Activated T-cell treated with anti-CD3 and anti-CD28 coated beads, Interleukin-2, amount 50 U/mL, for 48 hours (primary cell): Measurements from ENCODE around the gene FETUB.
A peak's percentile ranks its signal among the peaks of the same experiment; 100 is the strongest.
"Not testable (repeated sequence)": the region's sequence is repeated elsewhere in the genome, so short reads cannot be mapped to it uniquely, and the experiment has no call there.

Experiments
- DNase-seq, 2 experiments: peaks; one replicate each; pipeline ENCODE4 v3.0.0-alpha.2; 2020

FETUB gene

DNA sequence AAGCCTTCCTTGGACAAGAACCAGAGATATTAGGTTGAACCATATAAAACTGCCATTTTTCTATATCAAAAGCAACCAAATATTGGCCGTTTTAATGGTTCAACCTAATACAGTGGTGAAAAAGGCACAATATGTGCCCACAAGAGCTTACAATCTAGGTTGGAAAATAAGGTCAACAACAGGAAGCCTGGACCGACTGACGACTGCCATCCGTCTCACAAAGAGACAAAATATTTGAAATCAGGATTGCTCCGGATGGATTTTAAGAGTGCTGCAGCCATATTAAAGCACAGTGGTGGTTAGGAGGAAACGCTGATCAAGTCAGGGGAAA lies 26.0 kb upstream of the FETUB start:
- DNase-seq, result no peak

DNA sequence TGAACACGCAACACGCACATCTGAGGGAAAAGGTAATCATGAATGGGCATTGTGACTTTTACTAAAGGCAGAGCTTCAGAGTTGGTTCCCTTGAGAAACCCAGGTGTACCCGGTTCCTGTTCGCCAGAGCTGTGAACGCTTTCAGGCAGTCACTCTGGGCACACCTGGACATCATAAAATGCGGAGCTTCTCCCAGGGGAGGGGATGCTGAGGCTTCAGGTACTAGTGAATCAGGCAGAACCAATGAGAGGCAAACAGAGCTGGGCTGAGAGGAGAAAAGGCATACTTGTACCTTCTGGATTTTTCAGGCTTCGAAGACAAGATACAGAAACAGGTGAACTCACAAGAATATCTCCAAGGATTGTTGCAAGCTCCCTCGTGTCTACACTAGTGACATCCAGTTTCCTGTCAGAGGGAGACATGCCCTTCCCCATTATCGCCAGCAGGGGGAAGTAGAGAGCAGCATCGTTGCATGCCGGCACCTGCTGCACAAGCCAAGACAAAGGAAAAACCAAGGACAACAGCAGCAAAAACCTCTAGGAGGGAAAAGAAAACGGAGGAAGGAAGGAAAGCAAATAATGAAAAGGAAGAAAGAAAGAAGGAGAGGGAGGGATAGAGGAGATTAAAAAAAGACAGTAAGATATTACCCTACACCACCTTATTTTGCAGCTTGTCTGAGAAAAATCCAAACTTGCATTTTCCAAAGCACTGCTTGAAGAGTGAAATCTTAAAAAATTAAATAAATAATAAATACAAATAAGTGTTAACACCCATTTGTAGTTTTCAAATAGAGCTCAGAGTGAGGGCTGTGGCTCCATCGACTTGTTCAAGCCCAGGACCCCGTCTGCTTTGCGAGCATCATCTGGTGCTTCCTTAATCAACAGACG lies 25.4 kb upstream of the FETUB start:
- peak; percentile 82 to 86 for DNase-seq

- no peak for DNase-seq
These were observed 23.9 kb upstream of the FETUB start for GRCh38 chr3:186616299-186616617.

DNA sequence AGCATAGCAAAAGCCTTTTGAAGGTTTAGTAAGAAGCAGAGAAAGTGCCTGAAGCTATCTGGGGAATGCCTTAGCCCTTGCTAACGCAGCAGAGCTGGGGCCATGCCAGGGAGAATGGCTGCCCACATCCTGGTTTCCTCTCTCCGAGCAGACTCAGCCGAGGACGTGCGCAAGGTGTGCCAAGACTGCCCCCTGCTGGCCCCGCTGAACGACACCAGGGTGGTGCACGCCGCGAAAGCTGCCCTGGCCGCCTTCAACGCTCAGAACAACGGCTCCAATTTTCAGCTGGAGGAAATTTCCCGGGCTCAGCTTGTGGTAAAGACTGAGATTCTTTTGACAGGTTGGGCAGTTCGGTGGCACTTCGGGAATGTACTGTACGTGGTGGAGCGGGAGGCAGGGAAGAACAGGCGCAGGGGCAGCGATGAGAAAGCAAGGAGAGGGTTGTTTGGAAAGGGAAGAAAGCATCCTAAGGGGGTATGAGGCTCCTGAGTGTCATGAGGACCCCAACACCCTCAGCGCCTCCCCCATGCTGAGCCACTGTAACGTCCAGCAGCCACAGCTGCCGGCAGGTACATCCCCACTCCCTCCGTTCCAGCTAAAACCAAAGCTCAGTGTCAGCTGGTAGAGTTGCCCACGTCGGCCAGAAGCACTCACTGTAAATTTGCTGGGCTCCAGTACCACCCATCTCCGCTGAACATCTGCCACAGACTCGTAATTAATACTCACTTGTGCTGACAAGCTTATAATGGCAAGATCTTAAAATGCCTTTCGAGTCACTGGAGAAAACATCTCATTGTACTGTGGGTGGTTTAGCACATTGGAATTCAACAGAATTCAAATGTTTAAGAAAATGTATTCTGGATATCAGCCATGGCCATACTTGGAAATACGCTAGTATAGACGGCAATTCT lies 22.9 kb upstream of the FETUB start:
- DNase-seq, result peak; percentile 86 to 91

- no peak for DNase-seq
These were observed 21.8 kb upstream of the FETUB start for GRCh38 chr3:186618318-186618938.

GRCh38 chr3:186619787-186620212 lies 20.4 kb upstream of the FETUB start:
- DNase-seq, result no peak

DNA sequence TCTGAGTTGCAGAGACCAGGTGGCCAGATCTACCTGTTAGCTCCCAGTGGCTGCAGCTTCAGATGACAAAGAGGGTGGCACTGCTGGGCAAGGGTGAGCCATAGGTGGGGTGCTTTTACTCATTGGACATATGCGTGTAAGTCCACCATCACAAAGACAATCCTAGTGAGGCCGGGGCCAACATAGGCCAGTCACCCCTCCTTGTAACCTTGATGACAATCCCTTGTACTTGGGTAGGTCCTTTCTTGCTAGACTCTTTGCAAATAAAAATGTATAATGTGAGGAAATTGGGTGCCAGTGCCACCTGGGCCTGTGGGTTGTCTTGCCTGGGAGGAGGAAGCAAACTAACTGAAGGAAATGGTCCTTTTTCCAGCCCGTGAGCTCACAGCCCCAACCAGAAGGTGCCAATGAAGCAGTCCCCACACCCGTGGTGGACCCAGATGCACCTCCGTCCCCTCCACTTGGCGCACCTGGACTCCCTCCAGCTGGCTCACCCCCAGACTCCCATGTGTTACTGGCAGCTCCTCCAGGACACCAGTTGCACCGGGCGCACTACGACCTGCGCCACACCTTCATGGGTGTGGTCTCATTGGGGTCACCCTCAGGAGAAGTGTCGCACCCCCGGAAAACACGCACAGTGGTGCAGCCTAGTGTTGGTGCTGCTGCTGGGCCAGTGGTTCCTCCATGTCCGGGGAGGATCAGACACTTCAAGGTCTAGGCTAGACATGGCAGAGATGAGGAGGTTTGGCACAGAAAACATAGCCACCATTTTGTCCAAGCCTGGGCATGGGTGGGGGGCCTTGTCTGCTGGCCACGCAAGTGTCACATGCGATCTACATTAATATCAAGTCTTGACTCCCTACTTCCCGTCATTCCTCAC lies 19.7 kb upstream of the FETUB start:
- no peak for DNase-seq

DNA sequence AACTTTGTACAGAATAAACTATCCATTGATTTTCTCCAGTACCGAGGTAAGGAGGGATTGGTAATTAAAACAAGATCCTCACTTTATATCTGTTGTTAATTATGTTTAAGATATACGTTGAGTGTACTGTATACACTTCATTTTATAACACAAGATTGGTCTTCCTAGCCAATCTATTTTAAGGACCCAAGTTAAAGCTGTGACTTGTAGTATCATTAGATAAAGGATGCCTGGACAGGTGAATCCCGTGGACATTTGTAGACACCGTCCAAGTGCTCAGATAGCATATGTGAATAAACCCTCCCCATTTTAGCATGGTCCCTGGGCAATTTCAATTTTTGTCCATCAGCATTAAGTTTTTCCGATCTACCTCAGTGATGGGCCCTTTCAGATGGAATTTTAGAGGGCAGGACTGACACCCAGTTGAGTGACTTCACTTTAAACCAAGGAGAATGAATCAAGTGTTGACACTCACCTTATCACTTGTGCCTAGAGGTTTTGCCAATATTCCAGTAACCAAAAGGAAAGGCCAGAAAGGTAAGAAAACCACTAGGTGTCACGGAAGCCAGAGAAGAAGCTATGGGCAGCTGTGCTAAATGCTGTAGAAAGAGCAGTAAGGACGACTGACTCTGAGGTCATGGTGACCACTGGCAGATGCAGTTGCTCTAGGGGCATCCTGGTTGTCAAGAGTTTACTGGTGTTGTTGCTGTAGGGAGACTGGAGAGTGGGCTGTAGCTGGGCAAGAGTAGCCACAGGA lies 18.1 kb upstream of the FETUB start:
- no peak for DNase-seq

GRCh38 chr3:186622651-186623310 lies 17.4 kb upstream of the FETUB start:
- no peak for DNase-seq

DNA sequence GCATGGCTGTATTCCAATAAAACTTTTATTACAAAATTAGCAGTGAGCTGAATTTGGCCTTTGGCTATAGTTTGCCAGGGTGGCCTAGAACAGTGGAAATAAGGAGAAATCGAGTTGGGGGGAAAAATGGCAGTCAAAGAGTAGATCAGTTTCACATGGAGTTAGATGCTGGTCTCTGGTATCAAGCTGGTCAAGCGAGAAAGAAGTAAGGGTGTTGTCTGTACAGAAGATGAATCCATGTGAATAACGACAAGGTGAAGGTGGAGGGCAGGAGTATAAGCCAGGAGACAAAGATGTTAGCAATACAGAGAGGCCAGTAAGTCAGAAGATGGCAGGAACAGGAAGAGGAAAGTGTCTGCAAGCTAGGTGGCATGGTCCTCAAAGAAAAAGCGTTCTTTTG lies 15.6 kb upstream of the FETUB start:
- DNase-seq, result no peak

- no peak for DNase-seq
These were observed 14.6 kb upstream of the FETUB start for GRCh38 chr3:186625600-186626042.

DNA sequence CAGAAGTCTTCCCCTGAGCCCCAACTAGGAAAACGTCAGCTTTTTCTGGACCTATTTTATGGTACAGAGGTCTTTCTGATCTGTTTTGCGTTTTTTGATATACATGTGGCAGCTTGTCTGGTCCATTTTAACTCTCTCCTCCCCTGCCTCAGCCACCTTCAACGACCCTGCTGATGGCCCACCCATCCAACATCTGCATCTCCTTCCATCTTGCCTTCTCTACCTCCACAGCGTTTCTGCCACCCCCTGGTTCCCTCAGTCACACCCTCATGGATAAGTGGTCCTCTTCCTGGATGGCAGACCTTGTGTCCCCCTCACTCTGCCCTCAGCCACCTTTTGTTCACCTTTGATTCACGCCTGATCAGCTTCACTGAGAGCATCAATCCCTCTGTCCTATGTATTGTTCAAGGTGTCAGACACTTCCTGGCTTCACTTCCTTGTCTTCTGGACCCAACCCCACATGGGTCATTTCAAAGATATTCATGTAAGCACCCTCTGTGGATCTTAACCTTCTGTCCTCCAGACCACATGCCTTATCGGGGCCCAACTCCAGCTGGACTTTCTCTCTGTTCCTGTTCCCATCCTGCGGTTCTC lies 13.8 kb upstream of the FETUB start:
- DNase-seq, result no peak

GRCh38 chr3:186627852-186628414 lies 12.3 kb upstream of the FETUB start:
- DNase-seq, result no peak

DNA sequence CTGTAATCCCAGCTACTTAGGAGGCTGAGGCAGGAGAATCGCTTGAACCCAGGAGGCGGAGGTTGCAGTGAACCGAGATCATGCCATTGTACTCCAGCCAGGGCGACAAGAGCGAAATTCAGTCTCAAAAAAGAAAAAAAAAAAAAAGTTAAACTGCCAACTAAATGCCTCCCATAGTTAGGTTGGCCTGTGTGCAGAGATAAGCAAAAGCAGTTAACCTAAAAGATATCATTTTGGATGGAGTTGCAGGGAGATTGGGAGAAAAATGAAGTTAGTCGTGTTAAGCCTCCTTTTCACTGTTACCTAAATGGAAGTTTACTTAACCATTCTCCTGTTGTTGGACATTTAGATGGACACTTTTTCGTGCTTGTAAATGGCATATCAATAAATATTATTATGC lies 11.4 kb upstream of the FETUB start:
- DNase-seq, result no peak

GRCh38 chr3:186630950-186631641 lies 9.1 kb upstream of the FETUB start:
- no peak for DNase-seq

DNA sequence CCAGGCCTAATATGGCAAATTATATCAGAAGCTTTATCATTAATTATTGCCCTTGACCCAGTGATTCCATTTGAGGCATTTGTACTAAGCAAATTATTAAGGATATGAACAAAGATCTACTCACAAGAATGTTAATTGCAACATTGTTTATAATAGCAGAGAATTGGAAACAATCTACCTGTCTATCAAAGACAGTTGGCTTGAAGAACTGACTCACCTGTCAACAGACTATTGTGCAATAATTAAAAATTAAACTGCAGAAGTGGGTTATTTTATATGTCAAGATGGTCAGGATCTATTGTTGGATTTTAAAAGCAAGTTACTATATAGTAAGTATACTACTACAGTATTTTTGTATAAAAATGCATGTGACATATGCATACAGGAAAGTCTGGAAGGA lies 6.7 kb upstream of the FETUB start:
- DNase-seq, result no peak

DNA sequence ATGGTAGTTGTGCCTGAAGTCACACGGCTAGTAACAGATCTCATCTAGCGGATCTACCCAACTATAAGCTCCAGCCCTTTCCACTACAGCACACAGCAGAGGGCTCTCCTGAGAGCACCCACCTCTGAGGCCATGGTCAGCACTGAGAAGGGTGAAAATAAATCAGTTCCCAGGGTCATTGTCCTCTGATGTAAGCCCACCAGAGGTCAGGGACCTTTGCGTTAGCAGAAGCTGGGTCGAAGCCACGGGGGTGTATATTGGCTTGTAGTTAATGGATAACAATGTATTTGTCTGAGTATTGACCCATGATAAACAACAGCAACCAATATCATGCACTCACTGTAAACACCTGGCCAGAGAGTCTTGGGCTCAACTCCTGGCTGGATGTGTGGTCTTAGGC lies 6.0 kb upstream of the FETUB start:
- not testable (repeated sequence) for DNase-seq

GRCh38 chr3:186635532-186635931 lies 4.7 kb upstream of the FETUB start:
- no peak for DNase-seq

- DNase-seq, result no peak
These were observed 3.7 kb upstream of the FETUB start for GRCh38 chr3:186636536-186636935.

DNA sequence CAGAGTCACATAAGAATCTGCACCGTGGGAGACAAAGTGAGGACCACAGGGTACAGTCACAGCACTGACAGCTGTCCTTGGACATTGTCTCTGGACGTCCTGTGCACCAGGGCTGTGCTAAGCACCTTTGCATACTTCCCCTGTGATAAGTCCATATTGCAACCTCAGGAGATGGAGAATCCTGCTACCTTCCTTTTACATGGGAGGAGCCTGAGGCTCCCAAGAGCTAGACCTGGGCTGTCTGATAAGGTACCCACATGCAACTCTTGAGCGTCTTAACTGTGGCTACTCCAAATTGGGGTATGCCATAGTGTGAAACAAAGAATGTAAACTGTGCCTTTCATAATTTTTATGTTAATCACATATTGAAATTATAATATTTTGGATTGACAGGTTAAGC lies 2.5 kb upstream of the FETUB start:
- no peak for DNase-seq
